ENCODE data around the gene BMAL1. TPM values are rescaled to one million over a fixed set of nuclear protein-coding genes. Genes with fewer than 3 reads are reported as not detected.

BMAL1 gene
- total RNA-seq, 1 experiment from 2014 or later = 3.2 TPM

GRCh38 chr11:13229711-13230318, 47.8 kb upstream of the BMAL1 start:
- no peak for DNase-seq (ENCODE audit: low spot score)
- TF ChIP-seq EZH2 (IDR thresholded peaks at IDR 0.05; ENCODE audit: borderline replicate concordance, low read depth, low read length, poor library complexity, severe bottlenecking) = no peak
- TF ChIP-seq, protein P1, sequence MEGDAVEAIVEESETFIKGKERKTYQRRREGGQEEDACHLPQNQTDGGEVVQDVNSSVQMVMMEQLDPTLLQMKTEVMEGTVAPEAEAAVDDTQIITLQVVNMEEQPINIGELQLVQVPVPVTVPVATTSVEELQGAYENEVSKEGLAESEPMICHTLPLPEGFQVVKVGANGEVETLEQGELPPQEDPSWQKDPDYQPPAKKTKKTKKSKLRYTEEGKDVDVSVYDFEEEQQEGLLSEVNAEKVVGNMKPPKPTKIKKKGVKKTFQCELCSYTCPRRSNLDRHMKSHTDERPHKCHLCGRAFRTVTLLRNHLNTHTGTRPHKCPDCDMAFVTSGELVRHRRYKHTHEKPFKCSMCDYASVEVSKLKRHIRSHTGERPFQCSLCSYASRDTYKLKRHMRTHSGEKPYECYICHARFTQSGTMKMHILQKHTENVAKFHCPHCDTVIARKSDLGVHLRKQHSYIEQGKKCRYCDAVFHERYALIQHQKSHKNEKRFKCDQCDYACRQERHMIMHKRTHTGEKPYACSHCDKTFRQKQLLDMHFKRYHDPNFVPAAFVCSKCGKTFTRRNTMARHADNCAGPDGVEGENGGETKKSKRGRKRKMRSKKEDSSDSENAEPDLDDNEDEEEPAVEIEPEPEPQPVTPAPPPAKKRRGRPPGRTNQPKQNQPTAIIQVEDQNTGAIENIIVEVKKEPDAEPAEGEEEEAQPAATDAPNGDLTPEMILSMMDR (conservative IDR thresholded peaks at IDR 0.05; ENCODE audit: low read depth, low read length) = no peak
- CTCF ChIA-PET = no interaction called here

GRCh38 chr11:13233173-13233745, 44.3 kb upstream of the BMAL1 start:
- TF ChIP-seq, protein P1 (conservative IDR thresholded peaks at IDR 0.05; ENCODE audit: low read depth, low read length) = no peak
- no peak for TF ChIP-seq EZH2 (IDR thresholded peaks at IDR 0.05; ENCODE audit: borderline replicate concordance, low read depth, low read length, poor library complexity, severe bottlenecking)
- CTCF ChIA-PET = no interaction called here
- intact Hi-C loops (cut with micrococcal nuclease; ENCODE audit: unreplicated experiment) = no loop called here
- Histone ChIP-seq H3K9me3 (ENCODE audit: low read depth, low read length, poor library complexity, severe bottlenecking) (no peaks in the 10 kb centered on the region), H3K4me1 (ENCODE audit: insufficient read depth, low read length, poor library complexity, severe bottlenecking) (no peaks in the 10 kb centered on the region), H3K27ac (ENCODE audit: low read depth, low read length, poor library complexity, severe bottlenecking) (no peak overlapping the region), H3K27me3 (replicated peaks; ENCODE audit: insufficient read depth, low read depth, low read length, poor library complexity) (no peaks in the 10 kb centered on the region), H3K36me3 (ENCODE audit: insufficient read depth, low read length, poor library complexity, severe bottlenecking) (no peaks in the 10 kb centered on the region), H3K4me3 (ENCODE audit: low read depth, low read length, poor library complexity, severe bottlenecking) (no peak overlapping the region)
- DNase-seq (ENCODE audit: low spot score) = no peak
- no TSS peak for BruUV-seq (replicated peaks)
- POLR2A ChIA-PET (ENCODE audit: low non-redundant PET) = no interaction called here

More at GRCh38 chr11:13229711-13230318, 47.8 kb upstream of the BMAL1 start:
- intact Hi-C loops (cut with micrococcal nuclease; ENCODE audit: unreplicated experiment) = no loop called here
- no peak overlapping the region for H3K27ac ChIP-seq (ENCODE audit: low read depth, low read length, poor library complexity, severe bottlenecking)
- no peaks in the 10 kb centered on the region for H3K4me1 ChIP-seq (ENCODE audit: insufficient read depth, low read length, poor library complexity, severe bottlenecking)
- H3K27me3 ChIP-seq (replicated peaks; ENCODE audit: insufficient read depth, low read depth, low read length, poor library complexity) = no peaks in the 10 kb centered on the region
- no peaks in the 10 kb centered on the region for H3K9me3 ChIP-seq (ENCODE audit: low read depth, low read length, poor library complexity, severe bottlenecking)
- POLR2A ChIA-PET (ENCODE audit: low non-redundant PET) = no interaction called here
- H3K4me3 ChIP-seq (ENCODE audit: low read depth, low read length, poor library complexity, severe bottlenecking) = no peak overlapping the region
- no peaks in the 10 kb centered on the region for H3K36me3 ChIP-seq (ENCODE audit: insufficient read depth, low read length, poor library complexity, severe bottlenecking)
- BruUV-seq (replicated peaks) = no TSS peak

GRCh38 chr11:13235895-13236294, 41.7 kb upstream of the BMAL1 start:
- POLR2A ChIA-PET (ENCODE audit: low non-redundant PET) = no interaction called here
- no peak overlapping the region for H3K27ac ChIP-seq (ENCODE audit: low read depth, low read length, poor library complexity, severe bottlenecking)

More at GRCh38 chr11:13235895-13236294, 41.7 kb upstream of the BMAL1 start:
- Histone ChIP-seq H3K27me3 (replicated peaks; ENCODE audit: insufficient read depth, low read depth, low read length, poor library complexity) (no peaks in the 10 kb centered on the region), H3K9me3 (ENCODE audit: low read depth, low read length, poor library complexity, severe bottlenecking) (no peaks in the 10 kb centered on the region), H3K4me1 (ENCODE audit: insufficient read depth, low read length, poor library complexity, severe bottlenecking) (no peaks in the 10 kb centered on the region), H3K4me3 (ENCODE audit: low read depth, low read length, poor library complexity, severe bottlenecking) (no peak overlapping the region), H3K36me3 (ENCODE audit: insufficient read depth, low read length, poor library complexity, severe bottlenecking) (no peaks in the 10 kb centered on the region)
- no TSS peak for BruUV-seq (replicated peaks)
- intact Hi-C loops (cut with micrococcal nuclease; ENCODE audit: unreplicated experiment) = loop anchor here (5.0 kb wide), 1 partner anchor 54 kb away; no protein-coding TSS in a partner anchor
- DNase-seq (ENCODE audit: low spot score) = no peak
- CTCF ChIA-PET = no interaction called here
- no peak for TF ChIP-seq EZH2 (IDR thresholded peaks at IDR 0.05; ENCODE audit: borderline replicate concordance, low read depth, low read length, poor library complexity, severe bottlenecking)
- TF ChIP-seq, protein P1 (conservative IDR thresholded peaks at IDR 0.05; ENCODE audit: low read depth, low read length) = no peak
